Stimulated activated naive CD8-positive, alpha-beta T cell treated with anti-CD3 and anti-CD28 coated beads, Interleukin-15, Interleukin-2, amounts not matched to agents 100 U/mL and 50 U/mL, for 24 hours (primary cell): ENCODE results near the gene PEX10.

Experiments used
- ATAC-seq: fragments of 150-1000 bp; cut with Tn5 transposase; one replicate; pipeline ENCODE4 v1.10.0; 2021
- DNase-seq: peaks from one replicate; pipeline ENCODE4 v3.0.0; 2021

The PEX10 gene

DNA sequence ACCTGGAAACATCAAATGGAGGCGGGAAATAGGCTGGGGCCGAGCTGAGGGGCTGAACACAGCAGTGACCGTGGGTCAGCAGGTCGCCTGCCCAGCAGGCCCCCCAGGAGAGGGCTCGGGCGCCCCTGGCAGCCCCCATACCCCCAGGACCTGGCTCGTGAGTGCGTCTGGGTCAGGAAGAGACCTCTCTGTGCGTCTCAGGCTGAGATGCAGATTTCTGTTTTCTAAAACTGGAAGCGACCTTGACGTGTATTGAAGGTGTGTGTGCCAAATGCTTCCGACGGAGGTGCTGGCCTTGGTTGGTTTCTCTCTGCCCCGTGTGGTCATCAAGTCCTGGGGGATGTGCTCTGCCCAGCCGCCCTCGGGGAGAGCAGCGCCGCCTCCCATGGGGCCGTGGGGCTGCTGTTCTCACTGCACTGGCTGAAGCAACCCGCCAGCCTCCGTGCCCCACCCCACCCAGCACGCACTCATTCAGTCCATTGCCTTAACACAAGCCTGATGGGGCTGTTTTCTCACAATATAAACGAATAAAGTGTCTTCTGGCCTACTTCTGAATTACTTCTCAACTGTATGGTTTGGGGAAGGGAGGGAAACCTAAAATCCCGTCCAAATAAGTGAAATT, 7.4 kb downstream of the PEX10 start:
- DNase-seq (no peak), ATAC-seq (no peak)

DNA sequence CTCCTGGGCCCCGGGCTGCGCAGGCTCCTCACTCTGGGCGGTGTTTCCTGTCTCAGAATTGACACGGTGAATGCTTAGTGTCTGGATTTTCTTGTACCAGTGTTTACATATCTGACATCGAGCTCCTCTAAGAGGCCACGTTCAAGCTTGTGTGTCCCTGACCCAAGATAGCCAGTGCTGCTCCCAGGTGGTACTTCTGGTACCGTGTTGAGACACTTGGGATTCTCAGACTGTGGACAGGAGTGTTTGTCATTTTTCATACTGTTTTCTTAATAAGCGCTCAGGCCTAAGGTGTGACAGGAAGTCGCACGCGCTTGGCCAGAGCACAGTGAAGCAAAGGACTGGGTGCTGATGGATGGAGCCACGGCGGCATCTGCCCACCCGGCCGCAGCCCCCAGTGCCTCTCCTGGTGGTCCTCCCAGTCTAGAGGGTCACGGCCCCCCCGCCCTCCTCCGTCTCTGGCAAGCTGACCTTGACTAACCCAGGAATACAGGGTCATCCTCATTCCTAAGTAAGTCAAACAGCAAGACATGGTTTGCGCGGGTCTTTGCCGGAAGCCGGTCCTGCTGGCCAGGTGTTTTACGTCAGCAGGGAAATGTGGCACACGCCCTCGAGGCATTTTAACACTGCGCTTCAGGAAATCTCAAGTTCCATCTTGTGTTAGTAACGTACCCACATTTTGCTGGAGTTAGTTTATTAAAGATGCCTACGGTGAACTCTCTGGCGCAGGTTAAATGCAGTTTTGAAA, 8.0 kb downstream of the PEX10 start:
- DNase-seq (no peak), ATAC-seq (no peak)

DNA sequence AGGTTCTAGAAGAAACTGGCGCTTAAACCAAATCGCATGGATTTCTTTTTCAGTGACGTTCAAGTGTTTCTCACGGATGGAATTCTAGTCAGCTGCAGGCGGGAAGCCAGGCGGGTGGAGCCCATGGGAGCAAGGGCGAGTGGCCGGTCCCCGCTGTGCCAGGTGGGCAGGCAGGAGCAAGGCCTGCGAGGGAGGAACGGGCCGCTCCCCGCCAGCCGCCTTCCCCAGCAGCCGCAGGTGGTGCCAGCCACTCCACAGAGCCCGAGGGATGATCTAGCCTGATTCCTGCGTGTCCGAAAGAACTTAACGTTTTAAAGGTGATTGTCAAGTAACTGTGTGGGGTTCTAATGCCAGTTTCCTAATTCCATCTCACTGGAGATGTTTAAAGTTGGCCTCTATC, 9.1 kb downstream of the PEX10 start:
- DNase-seq (no peak), ATAC-seq (no peak)

DNA sequence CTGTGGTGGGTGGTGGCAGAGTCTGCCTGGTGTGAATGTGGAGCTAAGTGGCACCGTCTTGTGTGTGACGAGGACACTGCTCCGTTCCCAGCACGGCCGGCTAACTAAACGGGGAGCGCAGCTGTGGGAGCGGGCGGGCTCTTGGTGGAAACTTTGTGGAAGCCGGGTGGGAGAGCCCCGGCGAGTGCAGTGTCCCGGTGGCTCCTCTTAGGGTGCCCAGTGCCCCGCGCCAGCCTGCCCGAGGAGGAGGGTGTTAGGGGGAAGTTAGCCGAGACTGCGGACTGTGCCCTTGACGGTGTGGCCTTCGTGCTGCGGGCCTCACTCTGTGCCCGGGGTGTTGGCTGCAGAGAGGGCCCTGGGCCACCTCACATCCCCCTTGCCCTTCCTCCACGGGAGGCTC, 9.9 kb downstream of the PEX10 start:
- ATAC-seq = no peak
- no peak for DNase-seq

DNA sequence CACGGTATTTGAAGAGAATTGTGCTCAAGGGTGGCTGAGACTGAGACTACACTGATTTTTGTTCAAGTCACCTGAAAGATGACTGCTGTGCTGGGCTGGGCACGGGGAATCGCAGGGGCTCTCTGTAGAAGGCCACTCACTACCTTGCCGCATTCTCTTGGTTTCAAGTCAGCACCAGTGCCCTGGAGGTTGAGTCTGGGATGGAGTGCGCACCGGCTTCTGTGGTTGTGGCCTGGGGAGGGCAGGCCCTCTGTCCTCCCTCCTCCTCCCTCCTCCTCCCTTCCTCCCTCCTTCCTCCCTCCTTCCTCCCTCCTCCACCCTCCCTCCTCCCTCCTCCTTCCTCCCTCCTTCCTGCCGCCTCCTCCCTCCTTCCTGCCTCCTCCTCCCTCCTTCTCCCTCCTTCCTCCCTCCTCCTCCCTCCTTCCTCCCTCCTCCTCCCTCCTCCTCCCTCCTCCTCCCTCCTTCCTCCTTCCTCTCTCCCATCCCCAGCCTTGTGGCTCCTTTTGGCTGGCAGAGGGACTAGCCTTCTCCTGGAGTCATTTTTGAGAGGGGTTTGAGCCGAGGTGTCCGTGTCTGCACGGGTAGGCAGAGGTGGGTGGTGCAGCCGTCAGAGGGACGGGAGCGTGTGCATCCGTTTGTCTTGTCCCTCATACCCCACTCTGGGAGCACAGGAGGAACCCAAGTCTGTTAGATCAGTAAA, 11.3 kb downstream of the PEX10 start:
- ATAC-seq = no peak
- DNase-seq = no peak

DNA sequence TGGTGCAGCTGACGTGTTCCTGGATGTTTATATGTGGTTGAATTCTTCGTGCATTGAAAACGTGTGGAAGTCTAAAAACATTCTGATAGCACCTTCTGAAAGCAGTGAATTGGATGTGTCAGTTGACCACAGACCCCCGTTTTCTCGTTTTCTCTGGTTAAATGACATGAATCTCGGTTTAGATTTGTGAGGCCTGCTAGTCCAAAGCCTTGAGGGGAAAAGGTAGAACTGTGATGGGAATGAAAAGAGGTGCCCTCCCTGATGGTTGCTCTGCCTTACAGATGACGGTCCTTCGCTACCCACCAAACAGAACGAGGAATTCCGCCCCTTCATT, 11.8 kb downstream of the PEX10 start:
- no peak for ATAC-seq
- DNase-seq = no peak

GRCh38 chr1:2399890-2400575, 12.3 kb downstream of the PEX10 start:
- DNase-seq (no peak), ATAC-seq (no peak)

- ATAC-seq (no peak), DNase-seq (no peak)
Measured at GRCh38 chr1:2398871-2399270, 13.5 kb downstream of the PEX10 start.

GRCh38 chr1:2397007-2397679, 15.2 kb downstream of the PEX10 start:
- no peak for DNase-seq
- ATAC-seq = no peak

DNA sequence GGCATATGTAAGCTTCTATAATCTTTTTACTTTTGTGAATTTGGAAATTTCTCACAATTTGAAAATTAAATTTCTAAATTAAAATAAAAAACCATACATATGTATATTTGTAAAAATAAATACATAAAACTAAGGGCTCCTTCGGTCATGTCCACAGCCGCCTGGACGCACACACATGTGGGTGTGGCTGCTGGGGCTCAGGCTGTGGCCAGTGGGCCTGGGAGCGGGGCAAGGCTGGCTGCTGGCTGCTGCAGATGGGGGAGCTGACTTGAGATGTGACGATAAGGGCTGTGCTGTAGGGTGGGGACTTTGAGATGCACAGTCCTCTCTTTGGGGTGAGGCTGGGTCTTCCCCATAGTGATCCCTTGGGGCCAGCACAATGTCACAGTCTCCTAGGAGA, 15.9 kb downstream of the PEX10 start:
- DNase-seq (no peak), ATAC-seq (no peak)

- no peak for DNase-seq
- ATAC-seq = no peak
Measured at GRCh38 chr1:2396059-2396458, 16.3 kb downstream of the PEX10 start.

DNA sequence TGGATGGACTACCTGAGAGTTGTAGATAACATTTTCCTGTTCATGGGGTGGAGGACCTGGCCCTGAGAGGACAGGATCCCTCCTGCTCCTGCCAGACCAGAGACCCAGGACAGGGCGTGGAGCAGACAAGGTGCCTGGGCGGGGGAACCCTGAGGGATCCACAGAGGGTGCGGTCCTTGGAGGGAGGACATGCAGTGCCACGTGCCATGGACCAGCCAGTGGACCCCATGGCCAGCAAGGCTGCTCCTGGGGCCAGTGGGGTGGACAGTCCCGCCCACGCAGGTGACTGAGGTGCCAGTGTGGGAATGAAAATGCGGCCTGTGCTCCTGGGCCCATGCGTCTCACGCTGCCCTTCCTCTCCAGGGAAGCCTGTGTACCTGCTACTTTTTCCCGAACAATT, 17.1 kb downstream of the PEX10 start:
- ATAC-seq = no peak
- no peak for DNase-seq

DNA sequence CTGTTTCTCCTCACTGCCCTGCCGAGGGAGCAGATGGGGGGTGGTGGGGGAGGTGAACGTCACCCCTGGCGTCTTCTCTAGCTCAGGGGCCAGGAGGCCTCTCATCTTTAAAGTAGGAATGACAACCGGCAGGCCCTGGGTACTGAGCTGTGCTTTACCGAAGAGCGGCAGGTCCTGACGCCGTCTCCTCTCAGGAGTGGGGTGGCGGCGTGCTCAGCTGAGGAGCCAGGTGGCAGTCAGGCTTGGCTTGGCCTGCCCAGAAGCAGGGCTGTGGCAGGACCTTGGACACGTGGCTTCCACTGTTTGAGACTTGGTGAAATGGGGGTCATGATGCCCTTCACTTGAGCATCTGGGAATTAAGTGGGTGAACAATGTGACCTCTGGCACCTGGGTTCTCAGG, 17.6 kb downstream of the PEX10 start:
- DNase-seq (no peak), ATAC-seq (no peak)

DNA sequence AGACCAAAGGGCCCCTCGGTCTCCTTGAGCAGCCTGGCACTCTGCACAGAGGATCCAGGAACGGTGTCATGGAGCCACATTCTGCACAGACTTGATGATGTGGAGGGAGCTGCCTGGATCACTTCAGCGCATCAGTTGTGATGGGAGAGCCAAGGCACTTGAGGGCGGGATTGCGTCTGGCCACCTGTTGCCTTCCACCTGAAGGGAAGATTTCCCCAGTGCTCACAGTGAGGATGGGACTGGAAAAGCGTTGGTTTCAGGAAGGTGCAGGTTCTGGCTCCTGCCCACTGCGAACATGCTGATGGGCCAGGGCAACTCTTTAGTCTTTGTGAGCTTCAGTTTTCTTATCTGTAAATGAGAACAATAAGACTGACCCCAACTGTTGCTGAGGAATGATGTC, 18.1 kb downstream of the PEX10 start:
- ATAC-seq (no peak), DNase-seq (no peak)

DNA sequence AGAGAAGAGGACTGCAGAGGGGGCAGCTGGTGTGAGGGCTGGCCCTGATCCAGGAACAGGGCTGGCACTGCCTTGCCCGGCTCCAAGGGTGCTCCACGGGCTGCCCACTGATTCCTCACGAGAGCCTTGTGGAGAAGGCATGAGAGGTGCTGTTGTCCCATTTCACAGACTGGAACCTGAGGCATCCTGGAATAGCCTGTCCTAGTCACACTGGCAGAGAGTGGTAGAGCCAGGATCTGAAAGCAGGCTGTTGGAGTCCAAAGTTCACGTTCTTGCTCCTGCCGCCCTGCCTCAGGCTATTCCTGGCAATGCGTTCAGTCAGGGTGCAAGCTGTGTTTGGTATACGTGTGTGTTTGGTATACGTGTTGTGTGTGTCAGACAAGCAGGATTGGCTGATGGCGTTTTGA, 18.9 kb downstream of the PEX10 start:
- ATAC-seq (no peak), DNase-seq (no peak)

GRCh38 chr1:2392686-2393085, 19.7 kb downstream of the PEX10 start:
- ATAC-seq (no peak), DNase-seq (no peak)

DNA sequence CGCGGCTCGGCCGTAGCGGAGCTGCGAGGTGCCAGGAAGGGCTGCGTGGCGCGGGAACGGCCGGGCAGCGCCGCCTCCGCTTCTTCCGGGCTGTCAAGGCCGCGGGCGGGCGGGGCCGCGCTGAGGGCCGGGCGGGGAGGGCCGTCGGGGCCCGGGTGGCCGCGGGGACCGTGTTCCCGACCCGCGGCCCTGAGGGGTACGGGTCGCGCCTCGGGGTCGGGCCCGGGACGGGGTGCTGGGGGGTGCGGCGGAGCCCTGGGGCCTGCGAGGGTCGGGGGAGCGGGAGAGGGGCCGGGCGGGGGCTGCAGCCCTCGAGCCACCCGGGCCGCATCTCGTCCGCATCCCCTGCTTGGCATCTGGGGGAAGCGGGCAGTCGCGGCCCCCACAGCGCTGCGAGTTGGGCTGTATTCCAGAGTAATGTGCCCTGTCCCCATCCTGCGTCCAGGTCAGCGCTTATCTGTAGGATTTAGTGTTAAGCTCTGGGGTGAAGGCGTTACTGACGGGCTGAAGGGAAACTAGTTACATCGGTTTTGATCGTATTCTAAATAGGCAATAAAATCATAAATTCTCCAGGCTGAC, 20.3 kb downstream of the PEX10 start:
- DNase-seq = no peak
- peak; percentile 2 for ATAC-seq

GRCh38 chr1:2391041-2391930, 21.1 kb downstream of the PEX10 start, which contains the start of the genes MORN1 and RER1:
TSS of gene MORN1 (minus strand) at chr1:2391554. CDS start at chr1:2391533, 21 bp downstream.
TSS of gene RER1 (plus strand) at chr1:2391841. CDS start at chr1:2395791, 3,950 bp downstream.
- DNase-seq (peak; percentile 99), ATAC-seq (peak; percentile 98)

DNA sequence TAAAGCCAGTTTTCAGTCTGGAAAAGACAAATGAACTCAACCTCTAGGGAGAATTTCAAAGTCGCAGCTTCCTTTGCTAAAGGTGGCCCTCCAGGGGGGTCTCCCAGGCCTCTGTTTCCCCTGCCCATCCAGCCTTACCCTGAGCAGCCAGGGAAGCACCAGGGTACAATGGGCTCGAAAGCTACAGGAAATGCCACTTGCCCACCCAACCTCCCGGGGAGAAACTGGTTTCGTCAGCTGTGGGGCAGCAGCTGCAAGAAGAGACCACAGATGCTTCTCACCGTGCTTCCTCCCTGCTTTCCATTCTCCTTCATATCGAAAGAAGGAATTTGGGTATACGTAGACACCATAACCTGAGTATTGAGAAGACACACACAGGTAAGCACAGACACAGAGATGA, 22.7 kb downstream of the PEX10 start:
- DNase-seq = no peak

DNA sequence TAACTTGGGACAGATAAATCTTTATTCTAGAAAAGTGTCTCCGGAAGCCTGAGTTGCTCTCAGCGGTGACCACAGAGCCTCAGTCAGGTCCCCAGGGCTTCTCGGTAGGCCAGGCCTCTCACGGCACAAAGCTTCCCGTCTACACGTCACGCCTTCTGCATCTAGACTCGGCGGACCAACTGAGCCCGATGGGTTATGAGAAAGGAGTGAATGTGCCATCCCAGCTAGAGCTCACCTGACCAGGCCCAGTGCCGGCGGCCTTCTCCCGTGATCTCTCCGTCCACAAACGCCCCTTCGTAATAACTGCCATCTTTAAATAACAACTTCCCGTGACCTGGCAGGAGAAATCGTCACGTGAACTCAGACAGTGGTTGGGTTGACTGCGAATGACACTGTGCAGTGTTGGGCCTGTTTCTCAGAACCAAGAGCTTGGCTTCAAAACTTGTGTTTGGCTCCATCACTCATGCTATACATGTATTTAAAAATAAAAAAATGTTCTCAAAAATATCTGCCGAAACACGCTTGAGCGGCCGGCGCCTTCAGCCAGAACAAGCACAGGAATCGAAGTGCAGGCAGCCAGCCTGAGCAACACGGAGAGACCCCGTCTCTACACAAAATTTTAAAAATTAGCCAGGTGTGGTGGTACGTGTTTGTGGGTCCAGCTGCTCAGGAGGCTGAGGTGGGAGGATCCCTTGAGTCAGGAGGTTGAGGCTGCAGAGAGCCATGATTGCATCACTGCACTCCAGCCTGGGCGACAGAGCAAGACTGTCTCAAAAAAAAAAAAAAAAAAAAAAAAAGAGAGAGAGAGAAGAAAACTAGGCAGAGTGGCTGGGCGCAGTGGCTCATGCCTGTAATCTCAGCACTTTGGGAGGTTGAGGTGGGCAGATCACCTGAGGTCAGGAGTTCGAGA, 24.1 kb downstream of the PEX10 start:
- DNase-seq (no peak), ATAC-seq (no peak)

More for the DNA sequence above, 22.7 kb downstream of the PEX10 start:
- ATAC-seq = no peak
